OCI-LY7 (cell line): ENCODE measurements around the gene CCL14.

Source experiments
- CTCF ChIP-seq: fragments of 200-600 bp; sonication (generic); conservative IDR thresholded peaks from 2 replicates; pipeline ENCODE4 v1.5.1; 2014; ENCODE audit warnings: mild to moderate bottlenecking, antibody characterized with exemption, low read length, moderate library complexity, mixed read lengths
- EZH2phosphoT487 ChIP-seq: fragments of 200-600 bp; sonication (generic); IDR thresholded peaks from 2 replicates; pipeline ENCODE4 v1.6.1; 2018; ENCODE audit warnings: low read depth, borderline replicate concordance, mild to moderate bottlenecking, mixed run types, antibody characterized with exemption, low read length, moderate library complexity, mixed read lengths

GRCh38 chr17:36027761-36028160 lies 41.2 kb upstream of the CCL14 start:
- TF ChIP-seq CTCF = no peak
- no peak for TF ChIP-seq EZH2phosphoT487
